Breast epithelium (tissue), 3 donors: ENCODE measurements around the gene TRIM32.

ENCODE experiments used
- CTCF ChIP-seq, 3 donors: fragments of 450-650 bp; IDR thresholded peaks; one replicate each; pipeline ENCODE4 v1.5.1; 2016 to 2017; ENCODE audit warnings: antibody characterized with exemption in 3 of 3, mild to moderate bottlenecking in 3 of 3, moderate library complexity in 3 of 3
- POLR2A ChIP-seq: fragments of 450-650 bp; IDR thresholded peaks from one replicate; pipeline ENCODE4 v1.6.1; 2016; ENCODE audit warnings: antibody characterized with exemption, mild to moderate bottlenecking, moderate library complexity
- POLR2AphosphoS5 ChIP-seq, 3 donors: sonication (generic); formaldehyde crosslinking; IDR thresholded peaks; one replicate each; pipeline ENCODE4 v1.6.1; 2017; ENCODE audit warnings: antibody characterized with exemption in 3 of 3

GRCh38 chr9:116673375-116673774 lies 13.7 kb upstream of the TRIM32 start:
- TF ChIP-seq CTCF (IDR thresholded peaks at IDR 0.05) (no peak), POLR2AphosphoS5 (IDR thresholded peaks at IDR 0.05) (no peak), POLR2A (no peak)
